Endodermal cell (in vitro differentiated cells): ENCODE data around the gene ABCC6. TPM values are rescaled to one million over a fixed set of nuclear protein-coding genes. Genes with fewer than 3 reads are reported as not detected.

Source experiments
- DNase-seq: peaks from one replicate; pipeline ENCODE4 v3.0.0-alpha.2; 2017
- H3K27ac ChIP-seq: 2 replicates; pipeline ENCODE4 v1.5.1; 2013; ENCODE audit warnings: mild to moderate bottlenecking, low read depth, low read length, moderate library complexity
- H3K27me3 ChIP-seq: 2 replicates; pipeline ENCODE4 v1.6.1; 2013; ENCODE audit warnings: mild to moderate bottlenecking, low read length, moderate library complexity; ENCODE audit not compliant: insufficient read depth, control insufficient read depth, poor library complexity, severe bottlenecking
- H3K36me3 ChIP-seq: 2 replicates; pipeline ENCODE4 v1.7.0; 2013; ENCODE audit warnings: mild to moderate bottlenecking, low read length, moderate library complexity; ENCODE audit not compliant: control insufficient read depth, insufficient read depth
- H3K4me1 ChIP-seq: one replicate; pipeline ENCODE4 v1.7.0; 2013; ENCODE audit warnings: low read length; ENCODE audit not compliant: control insufficient read depth, insufficient read depth
- H3K4me3 ChIP-seq: 2 replicates; pipeline ENCODE4 v1.5.1; 2013; ENCODE audit warnings: mild to moderate bottlenecking, low read length, moderate library complexity
- H3K9ac ChIP-seq: 2 replicates; pipeline ENCODE4 v1.6.1; 2013; ENCODE audit warnings: mild to moderate bottlenecking, low read length, moderate library complexity; ENCODE audit not compliant: poor library complexity, severe bottlenecking; ENCODE audit errors: extremely low read depth
- H3K9me3 ChIP-seq: 2 replicates; pipeline ENCODE4 v1.6.1; 2013; ENCODE audit warnings: mild to moderate bottlenecking, low read length, moderate library complexity; ENCODE audit not compliant: control insufficient read depth
- H3K27ac Mint-ChIP-seq: 2 replicates; pipeline ENCODE4 v1.8.0; 2020; ENCODE audit warnings: mixed read lengths
- H3K27me3 Mint-ChIP-seq: 2 replicates; pipeline ENCODE4 v1.8.0; 2021; ENCODE audit warnings: mild to moderate bottlenecking, mixed read lengths; ENCODE audit not compliant: insufficient read depth
- H3K36me3 Mint-ChIP-seq: 2 replicates; pipeline ENCODE4 v1.8.0; 2020; ENCODE audit warnings: low read depth, mixed read lengths
- H3K4me1 Mint-ChIP-seq: 2 replicates; pipeline ENCODE4 v1.8.0; 2020; ENCODE audit warnings: mixed read lengths
- H3K4me3 Mint-ChIP-seq: 2 replicates; pipeline ENCODE4 v1.8.0; 2020; ENCODE audit warnings: mild to moderate bottlenecking, moderate library complexity, mixed read lengths
- H3K9me3 Mint-ChIP-seq: 2 replicates; pipeline ENCODE4 v1.8.0; 2020; ENCODE audit warnings: mild to moderate bottlenecking, mixed read lengths
- CTCF ChIP-seq: fragments of 200-600 bp; sonication (generic); conservative IDR thresholded peaks from 2 replicates; pipeline ENCODE4 v1.5.0; 2021; ENCODE audit warnings: antibody characterized with exemption, mild to moderate bottlenecking
- WGBS, 2 experiments: methylation state at CpG; one replicate each; pipeline versions ENCODE4 v1.1.5 to v1.1.7; 2013; ENCODE audit warnings: missing lambda C conversion rate in 2 of 2, mixed read lengths in 1 of 2; ENCODE audit not compliant: insufficient coverage in 1 of 2, insufficient read length in 1 of 2; 5-methylcytosine and 5-hydroxymethylcytosine counted together
- total RNA-seq, 2 donors: library from RNA; stranded (reverse); fragmentation: NEBNext Ultra II Directional in 1 of 2; extraction: Animal tissue kit (Norgen Biotek cat#: 25700) in 1 of 2; gene quantifications; 2 replicates in 1 of 2; 3 replicates in 1 of 2; pipeline ENCODE4 v1.2.1, GENCODE V29; 2021

ABCC6 gene
- total RNA-seq, 2 donors from 2014 or later = 6.5 to 7.8 TPM

GRCh38 chr16:16147316-16147999 lies 75.8 kb downstream of the ABCC6 start:
- Mint-ChIP-seq H3K27me3 (no peaks in the 10 kb centered on the region), H3K4me3 (no peak overlapping the region), H3K36me3 (peaks cover 19% of the 10 kb centered on the region), H3K4me1 (no peaks in the 10 kb centered on the region), H3K27ac (no peak overlapping the region), H3K9me3 (no peaks in the 10 kb centered on the region)
- Histone ChIP-seq H3K36me3 (peaks cover 13% of the 10 kb centered on the region), H3K4me3 (no peak overlapping the region), H3K9ac (no peak overlapping the region), H3K27ac (no peak overlapping the region), H3K4me1 (no peaks in the 10 kb centered on the region), H3K27me3 (no peaks in the 10 kb centered on the region), H3K9me3 (no peaks in the 10 kb centered on the region)
- 93 to 96% methylated on average over 9 to 17 of the region's 17 CpGs for WGBS, 2 experiments
- no peak for DNase-seq
- no peak for TF ChIP-seq CTCF

- Histone ChIP-seq H3K27me3 (no peaks in the 10 kb centered on the region), H3K4me1 (no peaks in the 10 kb centered on the region), H3K9ac (no peak overlapping the region), H3K27ac (no peak overlapping the region), H3K36me3 (peaks cover 16% of the 10 kb centered on the region), H3K9me3 (no peaks in the 10 kb centered on the region), H3K4me3 (no peak overlapping the region)
- no peak for DNase-seq
- H3K27ac Mint-ChIP-seq = no peak overlapping the region
- 87 to 96% methylated on average over 6 to 14 of the region's 14 CpGs for WGBS, 2 experiments
- TF ChIP-seq CTCF = no peak
- no peaks in the 10 kb centered on the region for H3K4me1 Mint-ChIP-seq
- no peak overlapping the region for H3K4me3 Mint-ChIP-seq
- H3K27me3 Mint-ChIP-seq = no peaks in the 10 kb centered on the region
- no peaks in the 10 kb centered on the region for H3K9me3 Mint-ChIP-seq
- peaks cover 19% of the 10 kb centered on the region for H3K36me3 Mint-ChIP-seq
These were observed 76.6 kb downstream of the ABCC6 start for GRCh38 chr16:16146380-16147315.

GRCh38 chr16:16145286-16145685 lies 78.0 kb downstream of the ABCC6 start:
- no peaks in the 10 kb centered on the region for H3K4me1 ChIP-seq
- H3K4me1 Mint-ChIP-seq = no peaks in the 10 kb centered on the region
- 85 to 100% methylated on average over 2 to 5 of the region's 5 CpGs for WGBS, 2 experiments
- H3K27ac Mint-ChIP-seq = no peak overlapping the region
- peaks cover 28% of the 10 kb centered on the region for H3K36me3 ChIP-seq
- peak; percentile 45 for TF ChIP-seq CTCF
- no peak overlapping the region for H3K4me3 Mint-ChIP-seq
- no peak for DNase-seq
- no peaks in the 10 kb centered on the region for H3K9me3 Mint-ChIP-seq
- no peaks in the 10 kb centered on the region for H3K9me3 ChIP-seq
- H3K27me3 ChIP-seq = no peaks in the 10 kb centered on the region
- H3K36me3 Mint-ChIP-seq = peaks cover 30% of the 10 kb centered on the region
- no peaks in the 10 kb centered on the region for H3K27me3 Mint-ChIP-seq
- H3K27ac ChIP-seq = no peak overlapping the region
- no peak overlapping the region for H3K4me3 ChIP-seq
- H3K9ac ChIP-seq = no peak overlapping the region
